Lung microvascular endothelial cell (primary cell): ENCODE measurements around the gene CNTROB. TPM values are rescaled to one million over a fixed set of nuclear protein-coding genes. Genes with fewer than 3 reads are reported as not detected.

Source experiments
- DNase-seq, 2 donors: peaks; one replicate each; pipeline versions ENCODE4 v3.0.0 to v3.0.0-alpha.2; 2010; ENCODE audit warnings: low read depth in 2 of 2
- total RNA-seq: library from RNA; depleted of rRNA; stranded (reverse); fragments of >200 nt; gene quantifications from 2 replicates; pipeline ENCODE4 v1.2.1, GENCODE V29; 2014

Gene CNTROB
- total RNA-seq, 1 donor from 2014 or later: 11.9 TPM

DNA sequence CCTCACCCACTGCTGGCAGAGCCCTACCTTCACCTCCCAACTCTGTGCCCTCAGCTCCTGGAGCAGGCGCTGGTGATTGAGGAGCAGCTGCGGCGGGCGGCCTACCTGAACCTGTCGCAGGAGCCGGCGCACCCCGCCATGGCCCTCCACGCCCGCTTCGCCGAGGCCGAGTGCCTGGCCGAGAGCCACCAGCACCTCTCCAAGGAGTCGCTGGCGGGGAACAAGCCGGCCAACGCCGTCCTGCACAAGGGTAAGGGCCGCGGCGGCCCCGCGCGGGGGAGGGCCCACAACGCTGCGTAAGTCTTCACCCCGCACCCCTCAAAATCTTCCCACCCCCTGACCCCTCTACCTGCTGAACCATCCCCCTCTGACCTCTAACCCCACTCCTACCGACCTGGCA, 22.9 kb upstream of the CNTROB start:
- DNase-seq: no peak

DNA sequence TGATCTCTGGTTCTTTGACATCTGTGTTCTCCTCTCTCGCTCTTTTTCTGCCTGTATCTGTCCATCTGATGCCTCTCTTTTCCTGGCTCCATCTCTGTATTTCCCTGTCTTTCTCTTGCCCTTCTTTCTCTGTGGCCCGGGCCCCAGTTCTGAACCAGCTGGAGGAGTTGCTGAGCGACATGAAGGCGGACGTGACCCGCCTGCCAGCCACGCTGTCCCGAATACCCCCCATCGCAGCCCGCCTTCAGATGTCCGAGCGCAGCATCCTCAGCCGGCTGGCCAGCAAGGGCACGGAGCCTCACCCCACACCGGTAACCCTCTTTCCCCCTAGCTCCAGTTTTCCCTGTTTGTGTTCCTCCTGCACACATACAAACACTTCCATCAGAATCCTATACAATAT, 21.7 kb upstream of the CNTROB start:
- no peak for DNase-seq

DNA sequence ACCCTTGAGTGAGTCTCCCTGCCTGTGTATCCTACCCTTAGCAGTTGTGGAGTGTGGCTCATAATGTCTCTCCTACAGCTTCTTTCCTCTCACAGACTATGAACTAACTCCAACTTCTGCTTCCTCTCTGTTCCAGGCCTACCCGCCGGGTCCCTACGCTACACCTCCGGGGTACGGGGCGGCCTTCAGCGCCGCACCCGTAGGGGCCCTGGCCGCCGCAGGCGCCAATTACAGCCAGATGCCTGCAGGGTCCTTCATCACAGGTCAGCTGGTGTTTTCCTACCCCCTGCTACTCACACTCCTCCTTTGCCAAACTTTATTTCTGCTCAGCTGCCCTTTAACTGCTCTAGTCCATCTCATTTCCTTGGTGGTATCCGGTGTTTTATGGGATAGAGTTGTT, 21.3 kb upstream of the CNTROB start:
- no peak for DNase-seq

DNA sequence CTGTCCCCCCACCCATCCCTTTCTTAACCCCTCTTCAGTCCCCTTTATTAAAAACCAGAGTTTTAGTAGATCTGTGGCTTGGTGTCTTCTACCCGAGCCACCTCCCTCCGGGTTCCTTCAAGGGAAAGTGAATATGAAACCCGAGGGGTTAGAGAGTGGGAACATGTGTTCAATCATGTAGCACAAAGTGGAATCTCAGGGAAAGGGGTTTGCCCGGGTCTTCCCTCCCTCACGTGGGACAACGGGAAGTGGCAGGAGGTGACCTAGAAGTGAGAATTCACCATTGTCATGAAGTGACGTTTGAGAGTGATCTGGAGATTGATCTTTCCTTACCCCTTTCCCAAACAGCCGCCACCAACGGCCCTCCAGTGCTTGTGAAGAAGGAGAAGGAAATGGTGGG, 20.9 kb upstream of the CNTROB start:
- no peak for DNase-seq

DNA sequence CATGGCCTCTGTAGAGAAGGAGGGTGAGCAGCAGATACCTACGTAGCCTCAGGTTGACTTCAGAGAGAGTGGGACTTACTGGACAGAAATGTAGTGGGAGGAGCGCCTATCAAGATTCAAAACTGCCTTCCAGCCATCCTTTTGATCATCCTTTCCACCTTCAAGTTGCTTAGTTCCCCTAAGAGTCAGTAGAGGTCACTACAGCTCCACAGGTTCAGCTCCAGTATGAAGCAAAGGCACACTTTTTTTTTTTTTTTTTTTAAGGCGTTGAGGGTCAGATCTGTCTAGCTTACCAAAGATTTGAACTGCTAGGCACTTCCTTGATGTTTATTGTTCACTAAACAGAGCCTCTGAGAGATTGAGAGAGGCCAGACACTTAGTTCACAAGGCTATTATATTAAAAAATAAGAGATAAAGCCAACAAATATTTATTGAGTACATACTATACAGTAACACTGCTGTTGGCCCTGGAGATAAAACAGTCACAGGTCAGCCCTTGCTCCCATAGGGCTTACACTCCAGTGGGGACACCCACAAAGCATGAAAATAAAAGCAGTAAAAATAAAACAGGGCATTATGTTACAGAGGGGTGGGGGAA, 19.0 kb upstream of the CNTROB start:
- DNase-seq: peak; percentile 80 to 82

DNA sequence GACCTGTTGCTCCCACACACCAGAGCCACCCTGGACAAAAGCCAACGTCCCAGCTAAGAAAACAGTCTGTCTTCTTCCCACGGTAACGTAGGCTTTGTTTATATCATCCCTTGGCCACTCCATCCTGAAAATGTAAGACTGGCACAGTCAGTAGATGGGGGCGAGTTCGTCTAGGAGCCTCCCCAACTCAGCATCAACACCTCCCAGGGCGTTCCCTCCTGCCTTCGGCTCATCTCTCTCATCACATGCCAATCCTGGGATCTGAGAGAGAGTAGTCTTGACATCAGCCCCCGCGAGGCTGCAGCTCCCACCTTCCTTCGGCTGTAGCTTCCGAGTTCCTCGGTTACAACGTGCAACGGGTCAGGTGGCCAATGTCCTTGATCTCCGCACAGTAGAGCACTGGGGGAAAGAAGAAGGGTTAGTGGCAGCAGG, 16.8 kb upstream of the CNTROB start:
- peak in 1 of 2 donors; percentile 48 for DNase-seq

DNA sequence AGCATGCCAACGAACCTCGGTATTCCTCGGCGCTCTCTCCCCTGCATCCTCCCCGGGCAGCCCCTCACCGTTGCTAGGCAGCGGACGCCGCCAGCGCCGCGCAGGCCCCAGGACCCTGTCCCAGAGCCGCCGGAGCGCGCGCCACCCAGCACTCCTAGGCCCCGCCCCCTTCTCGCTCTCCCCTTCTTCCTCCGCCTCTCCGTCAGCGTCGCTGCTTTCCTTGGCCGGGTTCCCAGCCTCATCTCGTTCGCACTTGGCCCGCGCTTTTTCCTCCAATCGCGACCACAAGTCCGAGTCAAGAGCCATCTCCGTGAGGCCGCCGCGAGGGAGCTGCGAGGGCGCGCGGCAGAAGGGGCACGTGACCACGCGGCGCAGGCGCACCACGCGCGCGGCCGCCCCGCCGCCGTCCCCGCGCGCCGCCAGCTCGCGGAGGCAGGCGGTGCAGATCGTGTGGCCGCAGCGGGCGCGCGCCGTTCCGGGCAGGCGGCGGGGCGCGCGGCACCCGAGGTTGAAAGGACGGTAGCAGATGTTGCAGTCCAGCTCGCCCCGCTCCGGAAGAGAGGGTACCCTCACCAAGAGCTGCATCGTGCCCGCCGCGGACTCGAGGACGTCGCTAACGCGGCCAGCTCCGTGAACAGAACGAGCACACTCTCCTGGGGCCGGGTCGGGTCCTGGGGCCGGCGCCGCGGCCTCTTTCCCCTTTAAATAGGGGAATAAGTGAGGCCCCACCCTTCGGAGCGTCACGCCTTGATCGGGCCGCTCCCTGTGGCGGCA, 16.2 kb upstream of the CNTROB start, which contains the start of gene RNF227:
Gene RNF227, minus strand, starts transcription at position 679 of the 774 bp plus-strand sequence. Its CDS starts 94 bp downstream, at position 585.
- DNase-seq: peak; percentile 83 to 96

DNA sequence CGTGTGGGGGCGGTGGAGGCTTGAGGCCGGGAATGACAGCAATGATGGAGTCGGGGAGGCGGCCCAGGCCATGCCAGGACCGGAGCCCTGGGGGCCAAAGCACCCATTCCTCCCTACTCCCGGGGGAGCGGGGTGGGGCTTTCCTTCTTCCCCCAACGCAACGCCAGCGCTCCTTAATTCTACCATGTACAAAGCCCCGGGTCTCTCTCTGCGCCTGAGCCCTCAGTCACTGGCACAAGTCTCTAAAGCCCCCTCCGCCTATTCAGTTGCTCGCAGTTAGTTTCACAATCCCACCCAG, 15.7 kb upstream of the CNTROB start:
- DNase-seq: no peak

DNA sequence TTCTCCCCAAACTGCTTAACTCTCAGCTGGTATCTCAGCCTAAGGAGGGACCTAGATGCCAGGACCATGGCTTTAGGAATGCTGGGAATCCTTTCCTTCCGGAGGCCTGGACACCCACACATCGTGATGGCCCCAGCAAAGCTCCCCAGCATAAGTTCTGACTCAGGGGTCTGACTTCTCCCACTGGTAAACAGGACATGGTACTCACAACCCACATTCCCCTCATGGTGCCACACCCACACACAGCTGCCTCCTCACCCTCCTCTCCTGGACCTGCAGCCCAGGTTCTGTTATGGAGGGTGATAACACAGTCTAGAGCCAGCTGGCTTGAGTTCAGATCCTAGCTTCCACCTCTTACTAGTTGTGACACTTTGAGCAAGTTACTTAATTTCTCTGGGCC, 15.2 kb upstream of the CNTROB start:
- DNase-seq: peak in 1 of 2 donors; percentile 56

DNA sequence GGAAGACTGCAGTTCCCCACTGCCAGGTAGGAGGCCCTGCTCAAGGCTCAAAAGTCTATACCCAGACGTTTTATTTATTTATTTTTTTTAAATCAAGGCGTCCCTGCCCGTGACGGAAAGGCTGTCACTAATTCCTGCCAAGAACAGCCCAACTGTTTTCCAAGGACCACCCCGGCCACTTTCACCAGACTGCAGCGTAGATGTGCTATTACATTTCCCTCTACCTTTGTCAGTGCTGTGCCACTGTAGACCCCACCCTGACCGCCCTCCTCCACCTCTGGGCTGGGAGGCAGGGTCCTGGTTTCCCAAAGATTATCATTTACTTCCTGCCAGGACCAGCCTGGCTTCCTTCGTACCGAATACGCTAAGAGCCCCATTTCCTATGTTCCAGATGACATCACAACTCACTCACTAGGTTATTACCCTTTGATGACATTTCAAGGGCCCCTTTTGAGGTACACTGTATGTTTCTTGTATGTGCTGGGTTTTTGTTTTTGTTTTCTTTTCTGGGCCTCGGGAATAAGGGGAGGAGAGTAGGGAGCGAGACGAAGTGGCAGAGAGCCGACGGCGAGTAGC, 9.6 kb upstream of the CNTROB start:
- DNase-seq: no peak

DNA sequence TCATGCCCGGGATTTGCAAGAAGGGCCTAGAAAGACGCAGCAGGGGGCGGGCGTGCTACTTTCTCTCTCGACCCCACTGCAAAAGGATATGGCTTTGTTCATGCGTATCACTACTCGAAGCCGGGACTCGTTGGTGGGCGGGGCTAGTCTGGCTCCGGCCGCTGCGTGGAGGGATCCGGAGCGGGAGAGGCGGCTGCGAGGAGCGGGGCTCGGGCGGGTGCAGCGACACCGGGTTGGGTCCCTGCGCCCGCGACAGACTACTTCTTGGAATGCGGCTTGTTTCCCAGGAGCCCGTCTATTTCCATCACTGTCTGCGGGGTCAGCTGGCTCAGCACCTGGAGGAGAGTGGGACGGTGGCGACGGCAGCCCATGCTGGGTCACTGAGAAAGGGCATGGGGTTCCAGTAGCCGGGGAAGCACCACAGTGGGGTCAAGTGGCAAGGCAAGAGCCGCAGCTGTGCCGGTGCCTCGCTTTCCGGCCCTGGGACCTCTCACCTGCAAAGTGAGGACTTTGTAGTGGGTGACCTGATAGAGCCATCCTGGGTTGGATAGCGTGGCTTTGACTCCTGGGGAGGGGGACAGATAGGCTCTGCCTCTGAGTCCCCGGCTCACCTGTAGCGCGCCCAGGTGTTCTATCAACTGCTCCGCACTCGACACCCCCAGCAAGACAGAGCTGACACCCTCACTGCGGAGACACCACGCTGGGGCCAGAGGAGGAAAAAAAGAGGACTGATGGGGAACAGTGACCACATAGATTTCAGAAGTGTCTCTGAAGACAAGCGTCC, 9.0 kb upstream of the CNTROB start:
- peak; percentile 84 to 89 for DNase-seq

DNA sequence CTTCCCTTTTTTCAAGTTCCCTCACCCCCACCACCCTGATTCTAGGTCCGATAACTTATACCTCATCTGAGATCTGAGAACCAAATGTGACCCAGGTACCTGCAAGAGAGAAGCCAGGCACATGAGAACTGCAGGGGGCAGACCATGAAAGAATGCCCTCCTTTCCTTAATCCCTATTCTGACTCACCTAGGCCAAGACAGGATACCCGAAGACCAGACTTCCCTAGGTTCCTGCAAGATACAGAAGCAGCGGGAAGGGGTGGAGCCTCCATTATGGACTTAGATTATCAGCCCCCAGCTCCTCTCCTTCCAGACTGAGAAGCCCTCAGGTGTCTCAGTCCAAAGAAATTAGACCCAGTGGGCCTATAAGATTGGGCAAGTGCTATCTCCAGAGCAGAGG, 4.4 kb upstream of the CNTROB start:
- DNase-seq: no peak

DNA sequence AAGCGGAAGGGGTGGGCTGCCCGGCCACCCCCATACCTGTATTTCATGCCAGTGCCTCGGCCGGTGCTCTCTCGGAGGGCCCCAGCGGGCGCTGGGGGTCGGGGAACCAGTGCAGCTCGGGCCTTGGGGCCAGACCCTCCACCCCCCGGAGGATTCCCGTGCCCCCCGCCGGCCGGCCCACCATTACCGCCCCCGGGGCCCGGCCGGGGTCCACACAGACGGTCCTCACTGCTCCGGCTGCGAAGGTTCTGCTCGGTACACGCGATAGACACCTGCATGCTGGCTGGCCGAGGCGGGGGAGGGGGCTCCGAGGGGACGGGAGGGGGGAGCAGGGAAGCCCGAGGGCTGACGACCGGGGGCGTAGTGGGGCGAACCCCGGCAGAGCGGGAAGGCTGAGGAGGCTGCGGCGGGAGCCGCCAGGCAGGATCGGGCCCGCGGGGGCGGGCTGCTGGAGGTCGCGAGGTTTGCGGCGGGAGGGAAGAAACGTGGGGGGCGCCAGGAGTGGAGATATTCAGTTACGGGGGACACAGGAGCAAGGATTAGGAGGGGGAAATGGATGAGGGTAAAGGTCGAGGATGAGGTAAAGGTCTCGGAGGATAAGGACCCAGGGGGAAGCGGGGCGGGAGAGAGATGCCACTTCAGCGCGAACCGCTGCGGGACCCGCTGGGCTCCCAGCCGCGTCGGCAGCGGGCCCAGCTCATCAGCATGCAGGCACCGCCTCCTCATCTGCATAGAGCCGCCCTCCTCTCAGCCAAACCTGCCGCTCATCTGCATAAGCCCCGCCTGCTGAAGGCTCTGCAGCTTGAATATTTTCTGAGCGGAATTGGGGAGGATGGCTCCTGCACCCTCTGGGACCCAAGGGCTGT, 2.6 kb upstream of the CNTROB start, which contains the start of gene KCNAB3:
Gene KCNAB3, minus strand, starts transcription at position 699 of the 866 bp plus-strand sequence. Its CDS starts 421 bp downstream, at position 278.
- DNase-seq: peak in 1 of 2 donors; percentile 41

DNA sequence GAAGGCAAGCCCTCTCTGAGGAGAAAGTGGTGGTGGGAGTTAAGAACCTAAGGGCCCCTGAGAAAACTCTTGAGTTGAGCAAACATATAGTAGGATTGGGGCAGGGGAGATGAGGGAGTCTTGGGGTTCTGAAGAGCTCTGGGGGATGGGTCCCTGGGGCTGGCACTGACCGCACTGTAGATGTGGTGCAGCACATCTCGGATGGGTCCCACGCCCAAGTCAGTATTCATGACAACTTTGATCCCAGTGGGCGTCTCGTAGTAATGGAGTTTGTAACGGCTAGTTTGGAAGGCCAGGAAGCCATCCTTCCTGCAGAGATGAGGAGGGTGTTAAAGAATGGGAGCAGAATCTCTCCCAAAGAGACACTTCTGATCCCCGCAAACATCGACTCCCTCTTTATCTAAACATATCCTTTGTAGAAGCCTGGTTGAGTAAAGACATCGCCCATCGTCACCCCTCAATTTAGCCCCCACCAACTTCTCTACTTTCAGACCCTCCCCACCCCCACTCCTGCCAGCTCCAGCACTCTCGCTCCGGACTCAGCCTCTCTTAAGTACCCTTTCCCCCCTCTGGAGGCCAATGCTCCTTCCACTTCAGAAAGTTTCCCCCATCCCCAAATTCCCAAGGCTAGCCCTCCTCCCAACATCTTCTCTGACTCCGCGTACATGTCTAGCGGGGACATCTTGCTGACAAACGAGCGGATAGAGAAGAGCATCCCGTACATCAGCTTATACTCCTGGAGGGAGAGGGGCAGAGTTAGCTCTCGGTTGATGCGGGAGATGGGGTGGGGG, 970 bp upstream of the CNTROB start:
- peak in 1 of 2 donors; percentile 12 for DNase-seq

DNA sequence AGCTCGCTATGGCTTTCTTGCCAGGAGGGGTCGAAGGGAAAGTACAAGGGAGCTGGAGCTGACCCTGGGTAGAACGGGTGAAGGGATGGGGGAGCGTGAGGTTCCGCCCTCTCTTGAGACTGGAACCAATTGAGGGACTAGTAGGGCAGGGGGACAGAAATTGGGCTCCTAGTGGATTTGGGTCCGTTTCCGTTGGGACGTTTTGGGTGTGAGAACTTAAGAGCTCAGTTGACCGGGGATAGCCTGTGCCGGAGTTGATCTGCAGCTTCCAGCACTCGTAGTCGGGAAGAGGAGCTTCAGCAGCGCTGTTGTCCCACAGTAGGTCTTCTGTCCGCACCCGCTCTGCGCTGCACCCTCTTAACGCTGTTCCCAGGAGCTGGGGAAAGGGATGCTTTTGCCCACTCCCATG, 481 bp downstream of the CNTROB start:
- DNase-seq: peak; percentile 39 to 51

DNA sequence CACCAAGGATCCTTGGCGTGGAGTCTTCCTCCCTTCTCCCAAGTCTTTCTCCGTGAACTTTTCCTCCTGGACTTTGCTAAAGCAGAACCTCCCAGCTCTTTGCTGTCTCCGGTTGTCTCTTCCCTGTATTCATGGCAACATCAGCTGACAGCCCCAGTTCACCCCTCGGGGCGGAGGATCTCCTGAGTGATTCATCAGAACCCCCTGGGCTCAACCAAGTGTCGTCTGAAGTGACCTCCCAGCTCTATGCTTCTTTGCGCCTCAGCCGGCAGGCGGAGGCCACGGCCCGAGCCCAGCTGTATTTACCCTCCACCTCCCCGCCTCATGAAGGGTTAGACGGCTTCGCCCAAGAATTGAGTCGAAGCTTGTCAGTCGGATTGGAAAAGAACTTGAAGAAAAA, 943 bp downstream of the CNTROB start:
- peak; percentile 20 to 71 for DNase-seq

DNA sequence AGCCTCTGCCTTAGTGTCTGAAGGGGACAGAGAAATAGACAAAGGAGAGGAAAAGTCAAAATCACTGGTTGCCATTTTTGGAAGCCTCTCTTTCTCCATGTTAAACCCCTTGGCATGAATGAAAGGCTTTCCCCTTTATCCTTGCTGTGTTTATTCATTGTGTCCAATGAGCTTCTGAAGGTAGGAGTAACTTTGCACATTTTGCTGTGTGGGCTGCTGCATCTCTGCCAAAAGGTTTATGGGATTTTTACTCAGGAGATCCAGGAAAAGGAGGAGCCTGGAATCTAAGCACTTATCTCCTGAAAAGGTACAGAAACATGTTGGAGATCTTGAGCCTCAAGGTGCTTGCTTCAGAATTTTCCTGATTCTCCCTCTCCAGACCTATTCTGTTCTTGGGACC, 3.9 kb downstream of the CNTROB start:
- no peak for DNase-seq

DNA sequence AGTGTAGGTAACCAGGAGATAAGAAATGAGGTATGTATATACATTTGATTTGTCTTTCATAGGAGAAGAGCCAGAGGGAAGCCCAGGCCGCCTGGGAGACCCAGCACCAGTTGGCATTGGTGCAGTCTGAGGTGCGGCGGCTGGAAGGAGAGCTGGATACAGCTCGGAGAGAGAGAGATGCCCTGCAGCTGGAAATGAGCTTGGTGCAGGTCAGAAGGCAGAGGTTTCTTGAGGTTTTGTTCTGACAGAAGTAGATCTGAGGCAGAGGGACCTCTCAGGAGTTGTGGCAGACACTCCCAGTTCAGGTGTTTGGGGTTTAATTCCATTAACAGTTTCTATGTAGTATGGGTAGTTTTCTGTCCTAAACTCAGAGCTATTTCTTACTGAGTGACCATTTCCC, 8.0 kb downstream of the CNTROB start:
- no peak for DNase-seq

DNA sequence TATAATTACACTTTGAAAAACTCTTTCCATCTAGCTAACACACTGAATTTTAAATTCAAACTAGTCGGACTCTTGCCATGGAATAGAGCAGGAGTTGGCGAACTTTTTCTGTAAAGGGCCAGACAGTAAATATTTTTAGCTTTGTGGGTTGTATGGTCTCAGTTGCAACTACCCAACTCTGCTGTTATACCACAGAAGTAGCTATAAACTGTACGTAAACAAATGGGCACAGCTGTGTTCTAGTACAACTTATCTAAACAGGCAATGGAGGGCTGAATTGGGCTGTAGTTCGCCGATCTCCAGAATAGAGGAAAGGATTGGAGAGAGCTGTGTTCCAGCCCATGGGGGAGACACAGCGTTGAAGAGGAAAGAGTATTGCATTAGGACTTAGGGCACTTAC, 8.7 kb downstream of the CNTROB start:
- DNase-seq: no peak

DNA sequence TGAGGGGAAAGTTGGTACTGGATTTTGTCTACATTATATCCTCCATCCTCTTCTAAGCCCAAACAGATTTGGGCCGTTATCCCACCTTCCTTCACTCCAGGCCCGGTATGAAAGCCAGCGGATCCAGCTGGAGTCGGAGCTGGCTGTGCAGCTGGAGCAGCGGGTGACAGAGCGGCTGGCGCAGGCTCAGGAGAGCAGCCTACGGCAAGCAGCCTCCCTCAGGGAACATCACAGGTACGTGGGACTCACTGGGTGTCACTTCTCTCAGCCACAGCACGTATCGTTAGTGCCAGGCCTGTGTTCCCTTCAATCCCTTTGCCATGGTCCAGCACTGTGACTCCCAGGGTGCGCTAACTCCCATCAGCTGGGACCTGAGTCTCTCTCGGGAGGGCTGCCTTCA, 11.3 kb downstream of the CNTROB start:
- no peak for DNase-seq
